ENCODE results near the gene MYO5A.

Gene MYO5A

GRCh38 chr15:52406601-52407000 lies 122.1 kb downstream of the MYO5A start:
- CTCF ChIA-PET: no interaction called here
- no peak for DNase-seq (ENCODE audit: extremely low spot score)
- POLR2A ChIA-PET: no interaction called here
- TF ChIP-seq TARDBP (IDR thresholded peaks at IDR 0.05) (no peak), ELF4 (IDR thresholded peaks at IDR 0.05) (no peak), HDGF (IDR thresholded peaks at IDR 0.05; ENCODE audit: borderline replicate concordance) (no peak), NFRKB (IDR thresholded peaks at IDR 0.05) (no peak)

- TF ChIP-seq CTBP1 (IDR thresholded peaks at IDR 0.05; ENCODE audit: borderline replicate concordance) (no peak), FOXM1 (IDR thresholded peaks at IDR 0.05; ENCODE audit: borderline replicate concordance) (no peak), LEF1 (IDR thresholded peaks at IDR 0.05; ENCODE audit: borderline replicate concordance) (no peak), ZNF384 (IDR thresholded peaks at IDR 0.05) (no peak), SUZ12 (IDR thresholded peaks at IDR 0.05) (no peak)
- CTCF ChIA-PET: no interaction called here
- no peak for DNase-seq (ENCODE audit: extremely low spot score)
- POLR2A ChIA-PET: no interaction called here
Observed at GRCh38 chr15:52405856-52406255, 122.8 kb downstream of the MYO5A start.

GRCh38 chr15:52397118-52397517 lies 131.6 kb downstream of the MYO5A start:
- CTCF ChIA-PET: no interaction called here
- TF ChIP-seq FOXK2 (IDR thresholded peaks at IDR 0.05) (no peak), HDGF (IDR thresholded peaks at IDR 0.05; ENCODE audit: borderline replicate concordance) (no peak), SP1 (IDR thresholded peaks at IDR 0.05) (no peak), BHLHE40 (IDR thresholded peaks at IDR 0.05; ENCODE audit: borderline replicate concordance) (no peak), FOXA1 (IDR thresholded peaks at IDR 0.05) (no peak), PKNOX1 (IDR thresholded peaks at IDR 0.05) (no peak), CTBP1 (IDR thresholded peaks at IDR 0.05; ENCODE audit: borderline replicate concordance) (no peak), TARDBP (IDR thresholded peaks at IDR 0.05) (no peak), ARNT (IDR thresholded peaks at IDR 0.05) (no peak), NFRKB (IDR thresholded peaks at IDR 0.05) (no peak), LEF1 (IDR thresholded peaks at IDR 0.05; ENCODE audit: borderline replicate concordance) (no peak), ELF4 (IDR thresholded peaks at IDR 0.05) (no peak), L3MBTL2 (conservative IDR thresholded peaks at IDR 0.05) (no peak)
- no peak for DNase-seq (ENCODE audit: extremely low spot score)
- POLR2A ChIA-PET: no interaction called here

- TF ChIP-seq FOXK2 (IDR thresholded peaks at IDR 0.05): no peak
- TF ChIP-seq ZNF384 (IDR thresholded peaks at IDR 0.05): no peak
- no peak for TF ChIP-seq HDGF (IDR thresholded peaks at IDR 0.05; ENCODE audit: borderline replicate concordance)
- no peak for TF ChIP-seq FOXM1 (IDR thresholded peaks at IDR 0.05; ENCODE audit: borderline replicate concordance)
- TF ChIP-seq ARNT (IDR thresholded peaks at IDR 0.05): no peak
- TF ChIP-seq SUZ12 (IDR thresholded peaks at IDR 0.05): no peak
- no peak for TF ChIP-seq FOXA1 (IDR thresholded peaks at IDR 0.05)
- no peak for TF ChIP-seq CTBP1 (IDR thresholded peaks at IDR 0.05; ENCODE audit: borderline replicate concordance)
- TF ChIP-seq L3MBTL2 (conservative IDR thresholded peaks at IDR 0.05): no peak
- TF ChIP-seq BHLHE40 (IDR thresholded peaks at IDR 0.05; ENCODE audit: borderline replicate concordance): no peak
- TF ChIP-seq LEF1 (IDR thresholded peaks at IDR 0.05; ENCODE audit: borderline replicate concordance): no peak
- TF ChIP-seq SP1 (IDR thresholded peaks at IDR 0.05): no peak
- TF ChIP-seq TARDBP (IDR thresholded peaks at IDR 0.05): no peak
- TF ChIP-seq PKNOX1 (IDR thresholded peaks at IDR 0.05): no peak
- ChIA-PET CTCF (no interaction called here), POLR2A (no interaction called here)
- no peak for DNase-seq (ENCODE audit: extremely low spot score)
Observed at GRCh38 chr15:52394118-52394517, 134.6 kb downstream of the MYO5A start.

GRCh38 chr15:52392008-52392687 lies 136.5 kb downstream of the MYO5A start:
- no peak for DNase-seq (ENCODE audit: extremely low spot score)
- ChIA-PET POLR2A (no interaction called here), CTCF (no interaction called here)
- TF ChIP-seq SP1 (IDR thresholded peaks at IDR 0.05) (no peak), FOXM1 (IDR thresholded peaks at IDR 0.05; ENCODE audit: borderline replicate concordance) (no peak), FOXK2 (IDR thresholded peaks at IDR 0.05) (no peak), CTBP1 (IDR thresholded peaks at IDR 0.05; ENCODE audit: borderline replicate concordance) (no peak), TARDBP (IDR thresholded peaks at IDR 0.05) (no peak), ELF4 (IDR thresholded peaks at IDR 0.05) (no peak), LEF1 (IDR thresholded peaks at IDR 0.05; ENCODE audit: borderline replicate concordance) (no peak), FOXA1 (IDR thresholded peaks at IDR 0.05) (no peak), SUZ12 (IDR thresholded peaks at IDR 0.05) (no peak), ZNF384 (IDR thresholded peaks at IDR 0.05) (no peak), ARNT (IDR thresholded peaks at IDR 0.05) (no peak), HDGF (IDR thresholded peaks at IDR 0.05; ENCODE audit: borderline replicate concordance) (no peak), L3MBTL2 (conservative IDR thresholded peaks at IDR 0.05) (no peak), NFRKB (IDR thresholded peaks at IDR 0.05) (no peak), BHLHE40 (IDR thresholded peaks at IDR 0.05; ENCODE audit: borderline replicate concordance) (no peak), PKNOX1 (IDR thresholded peaks at IDR 0.05) (no peak)

GRCh38 chr15:52391069-52391468 lies 137.6 kb downstream of the MYO5A start:
- ChIA-PET POLR2A (no interaction called here), CTCF (no interaction called here)
- DNase-seq (ENCODE audit: extremely low spot score): no peak
- TF ChIP-seq SUZ12 (IDR thresholded peaks at IDR 0.05): no peak

- no peak for DNase-seq (ENCODE audit: extremely low spot score)
- CTCF ChIA-PET: no interaction called here
- no peak for TF ChIP-seq PKNOX1 (IDR thresholded peaks at IDR 0.05)
- no peak for TF ChIP-seq BHLHE40 (IDR thresholded peaks at IDR 0.05; ENCODE audit: borderline replicate concordance)
- no peak for TF ChIP-seq FOXA1 (IDR thresholded peaks at IDR 0.05)
- TF ChIP-seq NFRKB (IDR thresholded peaks at IDR 0.05): no peak
- TF ChIP-seq LEF1 (IDR thresholded peaks at IDR 0.05; ENCODE audit: borderline replicate concordance): no peak
- TF ChIP-seq HDGF (IDR thresholded peaks at IDR 0.05; ENCODE audit: borderline replicate concordance): no peak
- no peak for TF ChIP-seq FOXM1 (IDR thresholded peaks at IDR 0.05; ENCODE audit: borderline replicate concordance)
- no peak for TF ChIP-seq SUZ12 (IDR thresholded peaks at IDR 0.05)
- TF ChIP-seq CTBP1 (IDR thresholded peaks at IDR 0.05; ENCODE audit: borderline replicate concordance): no peak
- TF ChIP-seq FOXK2 (IDR thresholded peaks at IDR 0.05): no peak
- TF ChIP-seq ZNF384 (IDR thresholded peaks at IDR 0.05): no peak
- TF ChIP-seq ELF4 (IDR thresholded peaks at IDR 0.05): no peak
- TF ChIP-seq TARDBP (IDR thresholded peaks at IDR 0.05): no peak
- no peak for TF ChIP-seq ARNT (IDR thresholded peaks at IDR 0.05)
- no peak for TF ChIP-seq SP1 (IDR thresholded peaks at IDR 0.05)
- no peak for TF ChIP-seq L3MBTL2 (conservative IDR thresholded peaks at IDR 0.05)
- POLR2A ChIA-PET: no interaction called here
Observed at GRCh38 chr15:52385670-52386069, 143.0 kb downstream of the MYO5A start.
